ENCODE data around the gene SALL2.
A peak's percentile ranks its signal among the peaks of the same experiment; 100 is the strongest.
"Not testable (repeated sequence)": the region's sequence is repeated elsewhere in the genome, so short reads cannot be mapped to it uniquely, and the experiment has no call there.

Gene SALL2

DNA sequence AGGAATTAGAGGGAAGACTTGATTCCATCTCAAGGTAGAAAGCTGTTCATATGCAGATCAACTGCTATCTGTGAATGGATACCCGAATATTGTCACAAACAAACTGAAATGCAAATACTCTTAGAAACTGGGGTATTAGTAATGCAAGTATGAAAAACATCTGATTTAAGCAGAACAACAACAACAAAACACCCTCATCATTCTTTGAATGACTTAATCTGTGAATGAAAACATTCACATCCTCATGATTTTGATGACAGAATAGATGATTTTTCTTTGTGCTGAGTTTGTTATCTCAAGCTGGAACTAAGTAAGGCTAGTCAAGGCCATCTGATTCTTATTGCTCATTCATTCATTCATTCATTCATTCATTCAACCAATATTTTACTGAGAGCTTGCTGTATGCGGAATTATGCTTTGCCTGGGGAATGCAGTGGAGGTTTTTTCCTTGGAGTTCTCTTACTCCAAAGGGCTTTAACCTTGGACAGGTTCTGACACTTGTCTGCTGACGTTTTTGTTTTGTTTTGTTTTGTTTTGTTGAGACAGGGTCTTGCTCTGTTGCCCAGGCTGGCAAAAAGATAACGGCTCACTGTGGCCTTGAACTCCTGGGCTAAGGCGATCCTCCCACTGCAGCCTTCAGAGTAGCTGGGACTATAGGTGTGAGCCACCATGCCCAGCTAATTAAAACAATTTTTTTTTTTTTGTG lies 30.4 kb upstream of the SALL2 start:
- Mint-ChIP-seq H3K4me3 (peak overlapping the region; percentile 11), H3K27me3 (ENCODE audit: low read depth, poor library complexity) (peaks cover 3% of the 10 kb centered on the region), H3K9me3 (no peaks in the 10 kb centered on the region), H3K4me1 (peaks cover 35% of the 10 kb centered on the region), H3K36me3 (ENCODE audit: low read depth) (no peaks in the 10 kb centered on the region), H3K27ac (peak overlapping the region; percentile 99)
- no peak for TF ChIP-seq CTCF (IDR thresholded peaks at IDR 0.05)
- no peak for DNase-seq

- no peak overlapping the region for H3K4me3 Mint-ChIP-seq
- H3K9me3 Mint-ChIP-seq = no peaks in the 10 kb centered on the region
These were observed 27.1 kb upstream of the SALL2 start for GRCh38 chr14:21553266-21553665.

DNA sequence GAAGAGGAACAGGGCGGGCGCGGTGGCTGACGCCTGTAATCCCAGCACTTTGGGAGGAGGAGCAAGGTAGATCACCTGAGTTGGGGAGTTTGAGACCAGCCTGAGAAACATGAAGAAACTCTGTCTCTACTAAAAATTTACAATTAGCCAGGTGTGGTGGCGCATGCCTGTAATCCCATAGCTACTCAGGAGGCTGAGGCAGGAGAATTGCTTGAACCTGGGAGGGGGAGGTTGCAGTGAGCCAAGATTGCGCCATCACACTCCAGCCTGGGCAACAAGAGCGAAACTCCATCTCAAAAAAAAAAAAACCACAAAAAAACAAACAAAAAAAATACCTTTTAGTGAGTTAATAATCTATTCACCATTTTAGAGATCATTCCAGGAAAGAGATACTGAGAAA lies 18.4 kb upstream of the SALL2 start:
- H3K4me1 Mint-ChIP-seq = peaks cover 28% of the 10 kb centered on the region
- DNase-seq; H3K27me3 Mint-ChIP-seq (ENCODE audit: low read depth, poor library complexity); H3K36me3 Mint-ChIP-seq (ENCODE audit: low read depth); H3K9me3 Mint-ChIP-seq; H3K4me3 Mint-ChIP-seq; H3K27ac Mint-ChIP-seq: not testable (repeated sequence)

More at GRCh38 chr14:21553266-21553665, 27.1 kb upstream of the SALL2 start:
- no peak for TF ChIP-seq CTCF (IDR thresholded peaks at IDR 0.05)
- DNase-seq = no peak
- Mint-ChIP-seq H3K27me3 (ENCODE audit: low read depth, poor library complexity) (peaks cover 3% of the 10 kb centered on the region), H3K4me1 (peaks cover 28% of the 10 kb centered on the region), H3K27ac (no peak overlapping the region), H3K36me3 (ENCODE audit: low read depth) (no peaks in the 10 kb centered on the region)

DNA sequence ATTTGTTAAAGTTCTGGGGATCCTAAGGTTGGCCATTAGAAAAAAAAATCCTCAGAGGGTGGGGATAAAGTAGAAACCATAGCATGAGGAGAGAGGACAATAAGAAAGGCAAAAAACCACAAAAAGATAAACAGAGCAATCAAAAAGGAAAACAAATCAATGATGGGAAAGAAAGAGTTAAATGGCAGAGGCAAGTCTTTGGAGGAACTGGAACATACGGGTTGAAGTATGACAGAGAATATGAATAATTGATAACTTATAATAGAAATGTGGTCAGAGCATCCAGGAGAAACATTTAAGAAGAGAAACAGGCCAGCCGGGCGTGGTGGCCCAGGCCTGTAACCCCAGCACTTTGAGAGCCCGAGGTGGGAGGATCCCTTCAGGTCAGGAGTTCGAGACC lies 17.8 kb upstream of the SALL2 start:
- H3K9me3 Mint-ChIP-seq = no peaks in the 10 kb centered on the region
- H3K4me3 Mint-ChIP-seq = peak overlapping the region; percentile 72
- H3K4me1 Mint-ChIP-seq = peaks cover 34% of the 10 kb centered on the region
- DNase-seq = no peak
- H3K36me3 Mint-ChIP-seq (ENCODE audit: low read depth) = no peaks in the 10 kb centered on the region
- no peak for TF ChIP-seq CTCF (IDR thresholded peaks at IDR 0.05)
- H3K27me3 Mint-ChIP-seq (ENCODE audit: low read depth, poor library complexity) = no peaks in the 10 kb centered on the region
- H3K27ac Mint-ChIP-seq = peak overlapping the region; percentile 82

DNA sequence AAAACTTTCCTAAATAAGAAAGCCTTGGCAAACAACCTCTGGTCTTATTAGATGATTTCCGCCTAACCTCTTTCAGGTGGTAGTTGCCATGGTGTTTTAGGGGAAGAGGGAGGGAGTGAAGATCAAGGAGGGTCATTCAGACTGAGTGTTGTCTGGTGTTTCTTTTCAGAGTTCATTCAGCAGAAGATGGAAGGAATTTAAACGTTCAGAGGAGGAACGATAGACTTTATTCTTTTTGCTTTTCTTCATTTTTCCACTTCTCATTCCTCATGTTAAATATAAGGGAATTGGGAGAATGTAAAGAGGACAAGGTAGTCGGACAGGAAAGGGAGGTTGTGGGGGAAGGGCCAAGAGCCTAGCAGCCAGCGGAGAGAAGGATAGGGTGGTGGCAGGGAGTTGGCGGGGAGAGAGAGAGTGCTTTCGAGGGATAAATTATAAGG lies 17.4 kb upstream of the SALL2 start:
- H3K4me1 Mint-ChIP-seq = peaks cover 38% of the 10 kb centered on the region
- H3K27ac Mint-ChIP-seq = peak overlapping the region; percentile 82
- H3K36me3 Mint-ChIP-seq (ENCODE audit: low read depth) = no peaks in the 10 kb centered on the region
- no peaks in the 10 kb centered on the region for H3K9me3 Mint-ChIP-seq
- peak overlapping the region; percentile 72 for H3K4me3 Mint-ChIP-seq
- DNase-seq = no peak
- TF ChIP-seq CTCF (IDR thresholded peaks at IDR 0.05) = no peak
- no peaks in the 10 kb centered on the region for H3K27me3 Mint-ChIP-seq (ENCODE audit: low read depth, poor library complexity)

DNA sequence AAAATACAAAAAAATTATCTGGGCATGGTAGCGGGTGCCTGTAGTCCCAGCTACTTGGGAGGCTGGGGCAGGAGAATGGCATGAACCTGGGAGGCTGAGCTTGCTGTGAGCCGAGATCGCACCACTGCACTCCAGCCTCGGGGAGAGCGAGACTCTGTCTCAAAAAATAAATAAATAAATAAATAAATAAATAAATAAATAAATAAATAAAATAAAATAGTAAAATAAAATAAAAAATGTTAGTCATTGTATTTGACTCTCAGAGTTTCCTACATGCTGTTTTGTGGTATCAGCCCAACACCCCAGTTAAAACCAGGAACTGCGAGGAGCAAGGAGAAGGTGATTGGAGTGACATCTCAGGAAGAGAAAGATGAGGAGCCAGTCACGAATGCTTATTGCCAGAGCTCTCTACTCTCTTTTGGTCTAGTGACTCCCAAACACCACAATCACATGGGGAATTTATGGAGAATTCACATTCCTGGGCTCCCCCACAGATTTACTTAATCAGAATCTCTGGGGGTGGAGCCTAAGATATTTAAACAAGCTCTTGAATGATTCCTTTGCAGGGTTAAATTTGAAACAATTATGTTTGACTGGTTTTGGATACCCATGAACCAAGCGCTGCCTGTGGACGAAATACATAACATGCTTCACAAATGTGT lies 15.4 kb upstream of the SALL2 start:
- Mint-ChIP-seq H3K27ac (peak overlapping the region; percentile 43), H3K4me1 (peaks cover 54% of the 10 kb centered on the region), H3K4me3 (no peak overlapping the region), H3K36me3 (ENCODE audit: low read depth) (no peaks in the 10 kb centered on the region), H3K9me3 (no peaks in the 10 kb centered on the region), H3K27me3 (ENCODE audit: low read depth, poor library complexity) (no peaks in the 10 kb centered on the region)
- no peak for TF ChIP-seq CTCF (IDR thresholded peaks at IDR 0.05)
- no peak for DNase-seq
